HG03039 (cell line): Measurements from ENCODE around the gene NANOGP8.
"Not testable (repeated sequence)": the region's sequence is repeated elsewhere in the genome, so short reads cannot be mapped to it uniquely, and the experiment has no call there.

Experiments used
- ATAC-seq: cut with Tn5 transposase; IDR thresholded peaks from one replicate; pipeline ENCODE4 v1.9.1; 2021; ENCODE audit warnings: mild to moderate bottlenecking, moderate library complexity; ENCODE audit not compliant: unreplicated experiment

Gene NANOGP8, protein sequence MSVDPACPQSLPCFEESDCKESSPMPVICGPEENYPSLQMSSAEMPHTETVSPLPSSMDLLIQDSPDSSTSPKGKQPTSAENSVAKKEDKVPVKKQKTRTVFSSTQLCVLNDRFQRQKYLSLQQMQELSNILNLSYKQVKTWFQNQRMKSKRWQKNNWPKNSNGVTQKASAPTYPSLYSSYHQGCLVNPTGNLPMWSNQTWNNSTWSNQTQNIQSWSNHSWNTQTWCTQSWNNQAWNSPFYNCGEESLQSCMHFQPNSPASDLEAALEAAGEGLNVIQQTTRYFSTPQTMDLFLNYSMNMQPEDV

DNA sequence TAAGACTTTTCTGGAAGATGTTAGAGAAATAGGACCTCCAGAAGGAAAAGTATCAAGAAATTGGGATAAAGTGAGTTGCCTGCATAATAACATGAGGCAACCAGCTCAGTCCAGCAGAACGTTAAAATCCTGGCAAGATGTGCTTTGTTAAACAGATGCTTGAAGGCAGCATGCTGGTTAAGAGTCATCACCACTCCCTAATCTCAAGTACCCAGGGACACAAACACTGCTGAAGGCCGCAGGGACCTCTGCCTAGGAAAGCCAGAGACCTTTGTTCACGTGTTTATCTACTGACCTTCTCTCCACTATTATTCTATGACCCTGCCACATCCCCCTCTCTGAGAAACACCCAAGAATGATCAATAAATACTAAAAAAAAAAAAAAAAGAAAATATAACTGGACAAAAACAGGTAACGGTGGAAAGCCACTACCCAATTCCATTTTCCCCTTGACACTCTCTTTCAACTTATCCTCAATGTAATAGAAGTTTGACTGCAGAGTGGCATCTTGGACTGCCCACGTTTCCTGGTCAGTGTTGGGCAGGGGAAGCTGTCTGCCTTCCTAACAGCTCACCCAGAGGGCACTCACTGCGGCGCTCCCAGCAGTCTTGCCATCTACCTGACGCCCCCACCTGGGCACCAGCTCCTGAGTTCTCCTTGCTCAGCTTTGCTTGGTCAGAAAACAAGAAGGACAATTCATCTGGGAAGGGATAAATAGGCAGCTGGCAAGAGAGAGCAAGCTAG, at the start of gene NANOGP8:
Gene NANOGP8, minus strand, starts transcription at position 120 of the 744 bp plus-strand sequence. CDS start 185 bp downstream, outside the sequence.
- ATAC-seq, result not testable (repeated sequence)

DNA sequence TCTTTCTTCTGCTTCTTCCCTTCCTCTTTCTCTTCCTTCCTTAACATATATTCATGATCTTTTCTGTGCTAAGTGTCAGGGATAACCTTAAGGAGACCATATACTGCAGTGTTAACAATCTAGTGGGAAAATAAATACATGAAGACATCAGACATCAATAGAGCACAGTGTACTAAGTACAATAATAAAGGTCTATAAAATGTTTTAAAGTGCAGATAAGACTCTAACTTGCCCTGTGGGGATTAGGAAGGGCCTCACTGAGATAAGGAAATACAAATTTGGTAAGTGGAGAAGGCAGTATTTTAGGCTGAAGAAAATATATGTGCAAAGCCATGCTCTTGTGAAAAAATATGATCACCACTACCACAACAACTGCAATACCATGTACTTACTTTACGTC, 49.2 kb upstream of the NANOGP8 start:
- ATAC-seq, result no peak

DNA sequence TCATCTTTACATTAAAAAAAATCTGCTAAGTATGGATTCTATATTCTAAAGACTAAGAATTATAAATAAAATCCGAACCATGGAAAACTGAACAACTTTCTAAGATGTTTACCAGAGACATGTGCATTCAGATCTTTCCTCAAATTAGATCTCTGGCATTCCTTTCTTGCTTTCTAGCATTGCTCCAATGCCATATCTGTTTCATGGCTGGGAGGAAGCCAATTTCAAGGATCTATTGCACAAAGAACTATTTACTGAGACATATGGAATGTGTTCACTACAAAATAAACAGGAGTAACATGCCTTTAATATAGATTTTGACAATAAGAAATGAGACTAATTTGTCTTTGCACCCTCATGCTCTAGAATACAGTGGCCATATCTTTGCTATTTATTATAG, 45.1 kb upstream of the NANOGP8 start:
- ATAC-seq, result no peak

DNA sequence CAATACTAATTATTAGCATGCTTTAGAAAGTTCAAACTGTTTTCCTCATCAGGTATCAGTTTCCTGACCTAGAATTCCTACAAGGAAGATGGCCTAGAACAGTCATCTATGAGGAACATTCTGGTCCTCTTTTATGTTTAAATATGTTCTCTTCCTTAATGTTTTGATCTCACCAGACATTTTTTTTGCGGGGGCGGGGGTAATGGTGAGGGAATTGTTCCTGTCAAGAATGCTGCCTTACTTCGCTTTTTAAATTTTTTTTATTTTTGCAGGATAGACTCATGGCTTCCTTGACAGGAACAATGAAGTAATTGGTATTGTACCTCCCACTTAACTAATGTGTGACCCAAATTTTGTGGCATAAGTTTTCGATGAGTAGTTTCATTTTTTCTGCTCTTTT, 44.3 kb upstream of the NANOGP8 start:
- no peak for ATAC-seq

DNA sequence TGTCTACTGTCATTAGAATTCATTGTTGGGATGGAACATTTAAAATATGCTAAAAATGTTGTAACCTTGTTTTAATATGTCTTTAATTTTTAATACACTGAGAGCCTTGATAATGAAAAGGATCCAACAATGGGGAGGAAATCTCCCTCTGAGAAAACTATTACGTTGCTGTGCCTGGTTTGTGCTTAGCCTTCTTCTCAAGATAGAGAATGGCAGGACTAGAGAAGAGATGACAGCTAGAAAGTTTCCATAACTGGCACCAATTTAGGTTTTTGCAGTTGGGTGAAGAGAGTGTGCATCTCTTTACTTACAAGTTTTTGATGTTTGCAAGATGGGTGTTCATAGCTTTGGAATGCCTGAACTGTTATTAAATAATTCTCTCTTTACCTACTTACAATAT, 42.6 kb upstream of the NANOGP8 start:
- ATAC-seq, result no peak

DNA sequence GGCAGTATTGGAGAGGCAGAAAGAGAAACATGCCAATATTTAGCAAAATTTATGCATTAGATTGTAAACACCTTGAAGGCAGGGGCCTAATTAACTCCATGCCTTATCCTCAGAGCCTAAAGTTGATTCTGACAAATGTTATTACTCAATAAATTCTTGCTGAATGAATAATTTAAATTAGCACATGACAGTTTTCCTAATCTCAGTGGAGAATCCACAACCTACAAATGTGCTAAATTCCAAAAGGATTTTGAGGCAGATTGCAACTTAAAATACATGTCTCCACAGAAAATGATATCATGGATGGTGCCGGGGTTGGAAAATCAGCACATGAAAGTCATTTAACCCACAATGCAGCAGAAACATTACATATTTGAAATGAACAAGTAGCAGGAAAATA, 41.1 kb upstream of the NANOGP8 start:
- no peak for ATAC-seq

DNA sequence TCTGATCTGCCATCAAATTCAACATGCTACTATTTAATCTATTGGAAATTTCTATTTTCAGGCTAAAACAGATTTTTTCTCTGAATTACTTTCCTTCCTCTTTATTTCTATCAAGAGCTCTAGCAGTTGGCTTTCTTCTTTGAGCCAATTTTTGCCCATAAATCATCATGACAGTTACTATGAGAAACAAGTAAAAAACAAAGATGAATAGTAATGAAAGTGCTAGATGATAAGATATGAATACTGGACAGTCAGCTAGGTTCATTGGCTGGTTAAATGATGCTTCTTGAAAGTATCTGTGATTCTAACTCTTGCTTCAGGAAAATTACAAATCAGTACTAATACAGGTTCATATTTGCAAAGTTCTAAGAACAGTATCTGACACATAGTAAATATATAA, 38.6 kb upstream of the NANOGP8 start:
- no peak for ATAC-seq

DNA sequence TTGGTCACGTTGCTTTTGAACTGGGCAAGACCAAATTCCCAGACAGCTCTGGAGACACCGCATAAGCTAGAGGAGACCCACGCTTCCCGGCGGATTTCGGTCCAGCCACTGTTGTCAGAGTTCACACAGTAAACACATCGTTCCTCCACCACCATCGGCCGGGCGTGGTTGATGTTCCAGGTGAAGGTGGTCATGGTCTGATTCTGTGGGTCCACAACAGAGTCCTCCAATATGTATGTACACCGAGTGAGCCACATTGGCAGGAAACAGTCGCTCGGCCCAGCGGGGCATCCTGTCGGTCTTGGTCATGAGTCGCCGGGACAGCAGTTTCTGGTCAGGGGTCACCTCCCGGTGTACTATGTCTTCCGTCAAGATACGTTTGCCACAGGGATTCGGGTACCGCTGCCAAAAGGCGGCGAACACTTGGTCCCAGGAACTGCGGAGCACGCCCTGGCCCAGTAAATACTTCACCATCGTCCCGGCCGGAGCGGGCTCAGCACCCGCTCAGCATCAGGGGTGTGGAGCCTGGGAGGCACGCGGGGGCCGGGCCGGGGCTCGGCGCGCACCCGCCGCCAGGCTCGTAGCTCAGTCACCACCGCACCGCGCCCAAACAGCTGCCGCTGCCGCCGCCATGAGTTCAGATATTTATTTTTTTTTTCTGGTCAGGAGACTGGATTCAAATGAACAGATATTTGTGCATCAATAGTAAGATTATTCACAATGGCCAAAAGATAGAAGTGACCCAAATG, 36.7 kb upstream of the NANOGP8 start:
- no peak for ATAC-seq

DNA sequence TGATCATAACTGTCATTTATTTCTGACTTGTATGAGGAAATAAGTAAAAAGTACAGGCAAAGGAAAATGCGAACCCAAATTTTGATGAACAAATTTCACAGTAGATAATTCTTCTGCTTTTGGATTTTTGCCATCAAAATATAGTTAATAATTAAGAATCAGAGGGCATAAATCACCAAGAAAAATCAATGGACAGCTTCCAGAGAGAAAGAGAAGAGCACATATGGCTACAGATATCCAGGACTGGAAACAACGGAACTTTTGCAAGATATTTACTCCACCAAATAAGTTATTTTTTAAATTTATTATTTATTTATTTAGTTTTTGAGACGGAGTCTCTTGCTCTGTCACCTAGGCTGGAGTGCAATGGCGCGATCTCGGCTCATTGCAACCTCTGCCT, 35.1 kb upstream of the NANOGP8 start:
- no peak for ATAC-seq

DNA sequence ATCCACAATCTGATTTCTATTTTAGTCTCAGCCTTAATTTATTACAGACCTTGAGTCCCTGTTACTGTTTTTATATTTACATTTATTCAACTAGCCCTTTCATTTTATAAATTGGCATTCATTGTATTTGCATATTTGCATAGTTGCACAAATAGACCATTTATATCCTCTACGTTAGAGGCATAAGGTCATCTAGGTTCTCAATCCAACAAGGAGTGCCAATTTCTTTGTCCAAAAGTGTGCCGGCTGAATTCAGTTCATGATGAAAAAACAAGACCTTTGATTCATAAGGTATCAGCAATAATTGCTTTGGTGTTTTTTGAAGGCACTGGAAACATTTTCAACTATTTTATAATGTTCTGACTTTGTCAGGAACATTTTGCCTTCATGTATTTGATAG, 33.9 kb upstream of the NANOGP8 start:
- ATAC-seq, result no peak

DNA sequence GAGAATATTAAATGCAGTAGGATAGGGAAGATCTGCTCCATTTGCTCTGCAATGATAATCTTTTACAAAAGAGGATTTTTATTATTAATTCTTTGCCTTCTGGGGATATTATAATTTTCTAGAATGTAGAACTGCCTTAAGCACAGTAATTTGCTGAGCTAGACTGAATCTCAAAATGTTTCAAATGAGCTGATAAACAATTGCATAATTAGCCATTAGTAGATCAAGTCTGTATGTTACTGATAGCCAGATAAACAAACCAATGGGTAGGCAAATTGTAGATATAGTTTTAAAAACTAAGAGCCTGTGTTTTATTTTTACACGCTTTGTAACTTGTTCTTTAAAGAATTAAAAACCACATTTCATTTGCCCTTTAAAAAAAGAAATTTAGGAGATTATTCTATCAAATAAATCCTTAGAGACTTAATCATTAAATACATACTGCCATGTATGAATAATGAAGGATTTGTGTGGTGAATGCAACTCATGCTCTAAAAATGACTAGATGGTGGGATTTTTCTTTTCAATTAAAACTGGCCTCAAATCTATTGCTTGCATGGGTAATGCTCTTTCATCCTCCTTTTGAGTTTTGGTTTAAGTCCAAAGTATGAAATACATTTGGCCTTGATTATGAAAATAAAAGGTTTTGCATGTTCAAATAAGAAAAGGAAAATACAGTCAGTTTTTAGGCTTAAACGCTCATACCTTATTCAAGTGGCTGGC, 32.6 kb upstream of the NANOGP8 start:
- no peak for ATAC-seq

DNA sequence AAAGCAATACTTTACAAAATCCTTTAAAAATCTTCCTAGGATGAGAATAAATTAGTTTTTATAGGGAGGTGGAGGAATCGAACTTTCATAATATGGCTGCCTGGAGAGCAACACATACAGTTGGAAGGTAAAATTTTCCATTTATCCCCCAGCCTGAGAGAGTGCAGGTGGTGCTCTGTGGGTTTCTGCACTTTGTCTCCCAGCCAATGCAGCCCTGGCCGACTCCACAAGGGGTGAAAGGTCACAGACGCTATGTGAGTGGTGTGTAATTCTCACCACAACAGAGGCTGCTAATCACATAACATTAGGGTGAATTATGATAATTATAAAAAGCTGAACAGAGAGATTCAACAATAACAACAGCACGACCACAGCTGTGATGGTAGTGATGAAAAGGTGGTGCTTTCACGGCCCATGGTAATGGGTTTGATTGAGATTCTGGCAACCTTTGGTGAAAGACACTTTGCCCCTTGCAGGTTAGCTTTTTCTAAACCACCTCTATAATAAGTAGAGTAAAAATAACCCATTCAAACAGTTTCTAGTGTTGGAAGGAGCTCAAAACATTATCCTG, 30.1 kb upstream of the NANOGP8 start:
- no peak for ATAC-seq

DNA sequence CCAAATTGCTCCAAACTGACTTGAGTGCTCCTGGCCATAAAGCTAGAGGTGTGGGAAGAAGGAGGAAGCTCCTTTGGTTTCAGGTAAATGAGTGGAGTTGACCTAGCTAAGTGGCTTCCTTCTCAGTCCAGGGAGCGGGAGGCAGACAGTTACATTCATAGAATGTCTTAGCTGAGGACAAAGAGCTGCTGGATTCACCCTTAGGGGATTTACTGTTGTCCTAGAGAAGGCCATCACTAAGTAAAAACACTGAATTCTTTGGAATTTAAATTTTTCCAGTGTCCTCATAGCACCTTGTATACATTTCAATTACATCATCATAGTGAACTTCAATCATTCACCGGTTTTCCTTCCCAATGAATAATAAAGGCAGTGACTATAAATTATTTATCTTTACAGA, 27.3 kb upstream of the NANOGP8 start:
- ATAC-seq, result no peak

DNA sequence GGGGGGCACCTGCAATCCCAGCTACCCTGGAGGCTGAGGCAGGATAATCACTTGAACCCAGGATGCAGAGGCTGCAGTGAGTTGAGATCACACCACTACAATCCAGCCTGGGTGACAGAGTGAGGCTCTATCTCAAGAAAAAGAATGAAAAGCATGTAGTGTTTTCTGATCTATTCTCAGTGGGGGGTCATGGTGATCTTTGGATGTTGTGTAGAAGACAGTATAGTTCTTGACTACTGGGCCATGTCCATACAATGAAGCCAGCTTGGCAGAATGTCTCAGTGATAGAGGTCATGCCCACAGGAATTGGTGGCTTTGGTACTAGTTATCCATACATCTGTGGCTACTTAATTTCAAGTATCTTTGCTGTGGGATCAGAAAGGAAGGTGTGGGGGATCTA, 26.8 kb upstream of the NANOGP8 start:
- no peak for ATAC-seq

DNA sequence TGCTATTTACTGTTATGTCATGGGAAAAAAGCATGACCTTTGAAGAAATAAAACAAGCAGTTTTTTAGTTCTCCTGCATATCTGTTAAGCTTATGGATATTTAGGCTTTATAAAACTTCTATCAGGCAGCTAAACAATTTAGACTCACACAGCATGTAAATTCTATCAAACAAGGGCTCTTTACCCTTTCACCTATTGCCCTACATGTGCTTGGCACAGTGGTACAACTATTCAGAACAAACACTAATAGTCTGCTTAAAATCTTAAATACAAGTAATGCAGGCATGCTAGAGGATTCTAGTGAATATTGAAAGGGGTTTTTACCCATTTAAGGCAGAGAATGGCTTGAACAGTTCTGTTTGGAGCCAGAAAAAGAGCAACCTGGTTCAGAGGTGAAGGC, 23.4 kb upstream of the NANOGP8 start:
- no peak for ATAC-seq

DNA sequence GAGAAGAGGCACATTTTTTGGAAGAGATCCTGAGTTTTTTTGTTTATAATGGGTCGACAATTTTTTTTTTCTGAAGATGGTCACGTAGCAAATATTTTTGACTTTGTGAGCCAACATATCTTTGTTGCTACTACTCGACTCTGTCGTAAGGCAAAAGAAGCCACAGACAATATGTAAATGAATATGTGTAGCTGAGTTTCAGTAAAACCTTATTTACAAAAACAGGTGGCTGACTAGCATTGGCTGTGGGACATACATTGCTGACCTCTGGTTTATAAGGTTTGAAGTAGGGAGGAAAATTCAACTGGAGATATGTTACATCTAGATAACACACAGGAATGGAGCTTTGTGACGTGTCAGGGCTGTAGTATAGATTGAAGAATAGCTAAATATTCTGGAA, 22.5 kb upstream of the NANOGP8 start:
- ATAC-seq, result no peak

DNA sequence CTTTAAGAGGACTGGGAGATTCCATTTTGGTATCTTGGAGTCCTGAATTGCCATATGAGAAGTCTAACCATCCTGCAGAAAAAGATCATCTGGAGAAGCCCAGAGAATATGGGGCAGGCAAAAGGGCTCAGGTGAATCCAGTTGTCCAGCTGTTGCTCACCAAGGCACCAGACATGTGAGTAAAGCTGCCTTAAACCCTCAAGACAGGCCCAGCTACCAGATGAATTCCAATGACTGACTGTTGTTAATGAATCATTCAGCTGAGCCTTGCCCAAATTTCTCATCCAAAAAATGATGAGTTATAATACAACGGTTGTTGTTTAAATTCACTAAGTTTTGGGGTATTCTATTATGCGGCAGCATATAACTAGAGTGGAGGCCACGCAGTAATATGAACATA, 22.0 kb upstream of the NANOGP8 start:
- no peak for ATAC-seq

DNA sequence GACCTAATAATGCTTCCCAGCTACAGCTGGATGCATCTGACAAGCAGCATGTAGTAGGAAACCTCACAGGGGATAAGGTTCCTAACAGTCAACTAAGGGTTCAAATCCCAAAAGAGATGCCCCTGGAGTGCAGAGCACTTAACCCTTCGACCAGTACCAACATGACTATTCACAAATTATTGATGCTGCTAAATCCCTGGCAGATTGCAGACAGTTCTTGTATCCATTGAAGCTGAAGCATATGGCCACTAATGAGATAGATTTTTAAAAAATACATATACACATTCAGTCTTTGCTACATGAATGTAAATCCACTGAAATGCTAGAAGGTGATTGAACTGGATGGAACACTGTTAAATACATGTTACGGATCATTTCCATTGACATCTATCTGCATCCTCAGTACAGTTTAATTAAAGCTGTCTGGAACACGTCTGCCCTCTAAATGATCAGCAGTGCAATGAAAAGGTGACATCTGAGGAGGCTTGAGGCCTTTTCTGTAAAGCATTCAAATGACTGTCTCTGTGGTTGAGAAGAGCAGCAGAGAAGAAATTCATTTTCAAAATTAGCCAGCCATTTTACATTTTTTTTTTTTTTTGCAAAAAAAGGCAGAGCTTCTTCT, 19.5 kb upstream of the NANOGP8 start:
- no peak for ATAC-seq

DNA sequence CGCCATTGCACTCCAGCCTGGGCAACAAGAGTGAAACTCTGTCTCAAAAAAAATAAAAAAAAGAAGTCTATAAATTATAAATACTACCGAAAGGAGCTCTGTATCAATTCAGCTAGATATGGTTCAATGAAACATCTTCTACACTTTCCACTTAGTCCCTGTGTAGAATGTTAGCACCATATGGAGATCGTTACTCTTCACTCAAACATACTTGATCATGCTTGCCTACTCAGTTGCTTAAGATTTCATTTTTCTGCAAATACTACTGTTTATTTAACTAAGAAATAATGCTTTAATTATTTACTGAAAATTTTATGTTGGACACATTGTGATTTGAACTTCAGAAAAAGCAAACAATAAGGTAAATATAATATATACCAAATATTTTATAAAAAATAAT, 17.1 kb upstream of the NANOGP8 start:
- ATAC-seq, result no peak

DNA sequence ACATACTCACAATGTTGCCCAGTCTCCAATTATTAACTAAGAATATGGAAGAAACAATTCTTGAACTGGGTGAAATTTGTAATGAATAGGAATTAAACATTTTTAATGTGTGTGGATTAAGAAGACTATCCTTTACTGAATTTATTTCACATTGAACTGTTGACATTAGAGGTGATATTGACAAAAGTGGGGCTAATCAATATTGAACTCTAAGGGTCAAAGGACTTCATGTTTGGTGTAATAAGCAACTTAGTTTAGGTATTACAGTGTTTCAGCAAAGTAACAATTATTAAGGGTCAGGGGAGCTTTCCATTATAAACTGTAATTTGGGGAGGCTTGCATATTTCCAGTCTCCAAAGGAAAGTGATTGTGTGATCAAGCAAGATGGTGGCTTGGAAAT, 16.2 kb upstream of the NANOGP8 start:
- ATAC-seq, result no peak
